GM19372 (cell line): ENCODE results near the gene CACNB1.

ENCODE experiments used
- ATAC-seq: cut with Tn5 transposase; IDR thresholded peaks from one replicate; pipeline ENCODE4 v1.9.1; 2021; ENCODE audit warnings: mild to moderate bottlenecking, low read depth, moderate library complexity; ENCODE audit not compliant: unreplicated experiment

CACNB1 gene

DNA sequence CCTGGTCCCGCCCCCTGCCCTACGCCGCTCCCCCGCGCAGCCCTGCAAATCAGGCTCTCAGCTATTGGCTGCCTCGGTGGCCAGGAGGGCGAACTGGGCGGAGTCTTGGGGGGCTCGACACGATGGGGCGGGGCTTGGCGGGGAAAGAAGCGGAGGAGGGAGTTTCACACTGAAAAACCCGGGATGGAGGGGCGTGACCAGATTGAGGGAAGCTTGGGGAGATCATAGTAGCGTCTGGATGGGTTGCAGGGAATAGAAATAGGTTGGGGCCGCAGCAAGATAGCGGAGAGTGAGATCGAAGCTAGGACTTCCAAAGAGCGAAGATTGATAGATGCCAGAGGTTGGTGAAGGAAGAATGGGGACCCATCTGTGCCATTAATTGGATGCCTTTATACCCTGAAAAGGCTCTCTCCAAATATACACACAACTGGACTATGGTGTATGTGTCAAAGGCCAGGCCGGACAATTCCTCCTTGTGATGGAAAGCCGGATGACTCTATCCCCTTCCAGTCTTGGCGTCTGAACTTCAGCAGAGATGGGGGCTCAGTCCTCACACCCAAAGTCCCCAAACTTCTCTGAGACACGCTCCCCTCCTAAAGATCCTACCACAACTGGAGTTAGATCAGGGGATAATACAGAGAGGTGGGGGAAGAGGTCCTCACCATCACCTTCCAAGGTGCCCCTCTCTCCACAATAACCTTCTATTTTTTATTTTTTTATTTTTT is 28.7 kb upstream of the CACNB1 start:
- ATAC-seq: no peak

DNA sequence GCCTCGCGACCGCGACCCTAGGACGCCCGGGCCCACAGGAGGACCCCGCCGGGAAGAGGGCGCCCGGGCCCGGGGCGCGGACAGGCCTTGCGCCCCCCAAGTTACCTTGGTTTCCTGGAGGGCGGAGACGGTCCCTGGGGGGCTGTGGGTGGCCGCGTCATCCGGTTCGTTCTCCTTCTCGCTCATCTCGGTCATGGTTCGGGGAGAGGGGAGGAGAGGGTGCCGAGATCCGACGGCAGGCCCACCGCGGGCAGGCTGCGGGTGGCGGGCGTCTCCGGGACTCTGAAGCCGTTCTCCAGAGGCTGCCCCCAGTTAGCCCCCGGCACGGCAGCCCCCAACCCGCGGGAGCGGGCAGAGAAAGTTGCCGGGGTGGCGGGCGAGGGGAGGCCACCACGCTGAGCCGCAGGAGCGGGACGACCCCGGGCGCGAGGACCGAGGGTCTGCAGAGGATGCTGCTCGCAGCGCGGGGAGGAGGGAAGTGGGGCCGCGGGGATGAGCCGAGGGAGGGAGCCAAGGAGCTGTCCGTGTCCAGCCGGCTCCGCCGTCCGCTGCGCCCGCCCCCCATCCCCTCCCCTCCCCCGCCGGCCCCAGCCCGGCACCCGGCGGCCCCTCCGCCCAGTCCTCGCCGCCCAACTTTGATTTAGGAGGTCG is 28.0 kb upstream of the CACNB1 start, which contains the start of gene STAC2:
Gene STAC2, minus strand, starts transcription at position 638 of the 651 bp plus-strand sequence. Its CDS starts 443 bp downstream, at position 195.
- ATAC-seq: no peak

DNA sequence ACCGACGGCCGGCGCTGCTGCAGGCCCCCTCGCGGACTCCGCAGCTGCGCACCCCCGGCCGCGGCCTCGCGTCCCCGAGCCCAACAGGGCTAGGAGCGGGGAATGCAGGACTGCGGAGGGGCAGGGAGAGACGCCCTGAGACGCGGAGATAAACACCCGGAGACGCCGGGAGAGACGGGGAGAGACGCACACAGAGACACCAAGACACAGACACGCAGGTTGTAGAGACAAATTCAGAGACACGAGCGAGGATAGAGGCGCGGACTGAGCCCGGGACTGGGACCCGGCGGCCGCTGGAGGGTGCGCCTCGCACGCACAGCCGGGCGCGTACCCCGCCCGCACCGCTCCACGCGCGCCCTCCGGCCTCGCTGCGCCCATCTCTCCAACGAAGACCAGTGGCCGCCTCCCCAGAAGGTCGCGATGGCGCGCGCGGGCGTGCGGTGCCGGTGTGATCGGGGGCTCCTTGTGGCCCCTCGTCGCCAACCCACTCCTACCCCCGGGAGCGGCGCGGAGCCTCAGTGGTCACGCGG is 27.4 kb upstream of the CACNB1 start:
- ATAC-seq: no peak

DNA sequence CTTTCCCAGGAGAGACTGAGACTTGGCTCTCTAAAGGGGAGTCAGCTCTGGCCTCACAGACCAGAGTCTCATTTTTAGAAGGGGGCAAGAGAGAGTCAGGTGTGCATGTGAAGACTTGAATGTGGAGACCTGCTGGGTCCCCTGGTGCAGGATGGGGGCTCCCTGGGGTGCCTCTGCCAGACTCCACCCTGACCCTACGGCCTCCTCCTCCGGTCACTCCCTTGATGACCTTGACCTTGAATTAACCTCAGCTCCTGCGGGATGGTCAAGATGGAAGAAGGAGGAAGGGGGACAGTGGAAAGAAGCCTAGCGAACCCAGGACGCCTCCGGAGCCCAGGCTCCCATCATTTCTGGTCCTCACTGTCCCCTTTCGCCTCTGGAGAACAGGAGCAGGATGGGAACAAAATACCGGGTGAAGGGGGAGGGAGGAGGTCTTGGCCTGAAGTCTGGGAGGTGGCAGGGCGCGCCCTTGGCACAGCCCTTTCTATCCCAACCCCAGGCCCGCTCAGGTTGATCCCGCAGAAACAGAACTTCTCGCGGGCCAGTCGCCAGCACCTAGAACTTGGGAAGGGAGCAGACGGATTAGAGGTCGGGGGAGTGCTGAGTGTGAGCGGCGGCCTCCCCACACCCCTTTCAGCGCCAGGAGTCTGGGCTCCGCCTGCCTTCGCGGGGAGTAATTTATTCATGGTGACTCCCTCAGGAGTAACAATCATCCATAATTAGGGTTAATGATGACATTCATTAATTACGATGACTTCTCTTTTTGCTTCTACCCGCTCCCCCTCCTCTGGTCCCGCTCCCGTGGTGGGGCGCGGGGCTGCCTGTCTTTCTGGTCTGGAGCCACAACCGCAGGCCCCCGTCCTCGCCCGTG is 26.7 kb upstream of the CACNB1 start:
- ATAC-seq: no peak

DNA sequence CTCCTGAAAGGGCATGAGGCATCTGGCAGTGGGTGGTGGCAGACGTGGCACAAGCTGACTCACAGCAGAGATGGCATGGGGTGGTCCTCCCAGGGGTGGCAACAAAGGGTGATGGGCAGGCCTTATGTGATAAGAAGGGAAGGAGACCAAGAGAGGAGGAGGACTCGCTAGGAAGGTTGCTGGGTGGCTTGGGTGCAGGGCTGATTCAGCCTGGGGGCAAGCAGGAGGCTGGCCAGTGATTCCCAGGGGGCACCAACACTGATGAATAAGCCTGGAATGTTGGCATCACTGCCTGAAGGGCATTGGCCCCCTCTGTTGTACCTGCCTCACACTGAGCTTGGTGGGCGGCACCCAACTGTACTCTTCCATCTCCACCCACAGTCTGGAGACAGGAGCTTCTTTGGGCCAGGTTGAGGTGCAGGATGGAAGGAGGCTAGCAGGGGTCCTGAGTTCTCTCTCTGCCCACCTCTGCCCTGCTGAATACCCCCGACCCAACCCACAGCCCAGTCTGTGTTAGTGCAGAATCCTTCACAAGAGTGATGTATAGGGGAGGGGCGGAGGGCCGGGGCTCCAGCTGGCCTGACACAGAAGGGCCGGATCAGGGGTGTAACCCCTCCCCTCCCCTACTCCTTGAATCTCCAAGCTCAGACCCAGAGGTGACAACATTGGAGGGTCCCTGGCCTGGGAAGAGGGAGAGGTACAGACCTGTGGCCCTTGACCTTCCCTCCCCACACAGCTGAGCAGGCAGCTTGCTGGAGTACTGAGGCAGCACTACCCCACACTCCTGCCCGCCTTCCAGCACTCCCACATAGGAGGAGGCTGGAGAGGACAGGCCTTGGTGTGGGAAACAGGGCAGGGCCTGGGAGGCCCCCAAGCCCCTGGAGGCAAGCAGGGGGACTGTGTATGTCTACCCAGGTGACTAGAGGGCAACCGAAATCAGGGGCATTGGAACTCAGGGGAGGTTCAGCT is 25.7 kb upstream of the CACNB1 start:
- ATAC-seq: no peak

DNA sequence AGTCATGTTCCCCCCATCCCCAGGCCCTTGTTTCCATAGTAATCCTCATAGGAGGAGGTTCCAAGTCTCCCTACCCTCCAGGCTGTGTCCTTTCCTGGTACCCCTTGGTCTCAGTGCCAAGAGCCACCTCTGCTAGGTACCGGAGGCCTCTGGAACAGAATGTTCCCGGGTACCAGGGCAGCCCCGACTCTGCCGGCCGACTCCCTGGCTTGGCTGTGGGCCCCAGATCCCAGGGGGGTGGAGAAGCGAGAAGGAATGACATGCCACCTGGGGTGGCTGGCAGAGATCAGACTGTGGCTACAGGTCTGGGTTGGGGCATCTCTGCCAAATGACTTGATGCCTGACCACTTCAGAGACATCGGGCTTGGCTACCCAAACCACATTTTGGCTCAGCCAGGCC is 24.7 kb upstream of the CACNB1 start:
- no peak for ATAC-seq

DNA sequence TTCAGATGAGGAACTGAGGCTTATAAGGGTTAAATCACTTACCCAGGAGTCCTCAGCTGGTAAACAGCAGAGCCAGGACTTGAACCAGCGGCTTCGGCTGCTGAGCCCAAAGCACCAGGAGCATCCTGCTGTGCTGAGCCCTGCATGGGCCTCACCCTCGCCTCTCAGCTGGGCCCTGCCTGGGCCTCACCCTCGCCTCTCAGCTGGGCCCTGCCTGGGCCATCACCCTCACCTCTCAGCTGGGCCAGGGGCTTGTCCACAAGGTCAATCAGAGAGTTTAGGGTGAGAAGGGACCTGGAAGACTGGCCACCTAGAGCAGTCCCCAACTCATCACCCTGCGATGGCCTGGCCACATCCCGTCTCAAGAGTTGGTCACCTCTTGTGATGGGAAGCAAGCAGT is 24.1 kb upstream of the CACNB1 start:
- no peak for ATAC-seq

DNA sequence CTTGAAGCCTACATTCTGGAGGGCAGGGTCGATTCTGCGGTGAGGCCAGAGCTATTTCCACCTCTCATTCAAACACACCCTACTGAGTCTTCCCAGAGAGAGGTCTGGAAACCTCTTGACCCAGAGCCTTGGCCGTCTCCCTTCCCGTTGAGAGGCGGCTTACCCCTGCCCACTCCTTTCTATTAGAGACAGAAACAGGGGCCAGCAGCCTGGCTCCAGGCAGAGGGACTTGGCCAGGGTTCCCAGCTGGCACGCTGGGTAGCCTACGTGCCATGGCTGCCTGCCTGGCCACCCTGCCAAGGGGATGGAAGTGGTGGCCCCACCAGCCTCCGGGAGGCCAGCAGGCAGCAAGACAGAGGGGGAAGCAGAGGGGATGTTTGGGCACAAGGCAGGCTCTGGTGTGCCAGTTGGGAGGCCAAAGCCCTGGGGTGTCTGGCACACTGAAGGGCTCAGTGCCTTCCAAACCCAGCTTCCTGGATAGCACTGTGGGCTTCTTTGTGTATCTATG is 22.2 kb upstream of the CACNB1 start:
- no peak for ATAC-seq

DNA sequence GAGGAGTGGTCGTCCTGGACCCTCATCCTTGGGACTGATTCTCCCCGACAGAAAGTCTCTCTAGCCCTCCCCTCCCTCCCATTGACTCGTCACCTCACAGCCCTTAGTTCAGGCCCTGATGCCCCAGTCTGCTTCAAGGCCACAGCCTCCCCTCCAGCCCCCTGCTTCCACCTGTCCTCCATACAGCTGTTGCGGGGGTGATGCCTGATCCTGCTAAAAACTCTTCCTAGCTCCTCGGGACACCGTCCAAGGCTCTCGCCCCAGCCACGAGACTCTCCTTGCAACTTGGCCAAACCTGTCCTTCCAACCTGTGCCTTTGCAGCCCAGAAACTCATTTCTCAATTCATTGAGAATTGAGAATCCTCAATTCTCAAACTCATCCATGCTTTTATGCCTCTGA is 21.4 kb upstream of the CACNB1 start:
- no peak for ATAC-seq

DNA sequence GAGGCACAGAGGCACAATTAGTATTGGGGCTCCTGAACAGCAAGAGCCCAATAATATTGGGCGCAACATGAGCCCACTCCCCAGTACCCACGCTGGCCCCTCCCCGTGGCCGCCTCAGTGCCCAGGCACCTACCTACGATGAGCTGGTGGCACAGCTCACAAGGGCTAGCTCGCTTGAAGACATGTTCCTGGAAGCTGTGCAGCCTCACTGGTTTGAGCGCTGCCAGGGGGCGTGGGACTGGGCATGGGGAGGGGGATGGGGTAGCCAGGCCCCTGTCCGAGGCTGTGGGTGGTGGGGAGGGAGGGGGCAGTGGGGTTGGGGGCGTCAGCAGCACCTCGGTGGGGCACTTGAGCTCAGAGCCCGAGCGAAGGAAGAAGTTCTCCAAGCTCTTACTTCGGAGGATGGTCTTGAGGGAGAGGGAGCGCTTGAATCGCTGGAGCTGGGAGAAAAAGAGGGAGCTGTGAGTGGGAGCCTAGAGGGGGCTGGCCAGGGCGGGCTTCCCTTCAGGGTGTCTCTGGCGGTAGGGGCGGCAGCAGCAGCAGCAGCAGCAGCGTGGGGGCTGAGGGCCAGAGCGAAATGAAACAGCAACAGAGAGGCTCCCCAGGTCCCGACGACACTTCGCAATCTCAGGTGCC is 20.4 kb upstream of the CACNB1 start:
- ATAC-seq: no peak

DNA sequence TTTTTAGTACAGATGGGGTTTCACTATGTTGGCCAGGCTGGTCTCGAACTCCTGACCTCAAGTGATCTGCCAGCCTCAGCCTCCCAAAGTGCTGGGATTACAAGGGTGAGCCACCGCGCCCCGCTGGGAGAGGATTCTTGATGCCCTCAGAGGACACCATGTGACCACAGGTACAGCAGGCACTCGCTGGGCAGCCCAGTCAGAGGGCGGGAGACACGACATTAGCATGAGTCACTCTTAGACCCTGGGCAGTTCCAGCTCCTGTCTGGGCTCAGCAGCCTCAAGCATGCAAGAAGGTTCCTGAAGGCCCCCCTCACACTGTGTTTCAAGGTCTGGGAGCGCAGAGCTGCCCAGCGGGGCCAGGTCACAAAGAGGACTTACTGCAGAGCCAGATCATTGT is 16.4 kb upstream of the CACNB1 start:
- ATAC-seq: no peak

DNA sequence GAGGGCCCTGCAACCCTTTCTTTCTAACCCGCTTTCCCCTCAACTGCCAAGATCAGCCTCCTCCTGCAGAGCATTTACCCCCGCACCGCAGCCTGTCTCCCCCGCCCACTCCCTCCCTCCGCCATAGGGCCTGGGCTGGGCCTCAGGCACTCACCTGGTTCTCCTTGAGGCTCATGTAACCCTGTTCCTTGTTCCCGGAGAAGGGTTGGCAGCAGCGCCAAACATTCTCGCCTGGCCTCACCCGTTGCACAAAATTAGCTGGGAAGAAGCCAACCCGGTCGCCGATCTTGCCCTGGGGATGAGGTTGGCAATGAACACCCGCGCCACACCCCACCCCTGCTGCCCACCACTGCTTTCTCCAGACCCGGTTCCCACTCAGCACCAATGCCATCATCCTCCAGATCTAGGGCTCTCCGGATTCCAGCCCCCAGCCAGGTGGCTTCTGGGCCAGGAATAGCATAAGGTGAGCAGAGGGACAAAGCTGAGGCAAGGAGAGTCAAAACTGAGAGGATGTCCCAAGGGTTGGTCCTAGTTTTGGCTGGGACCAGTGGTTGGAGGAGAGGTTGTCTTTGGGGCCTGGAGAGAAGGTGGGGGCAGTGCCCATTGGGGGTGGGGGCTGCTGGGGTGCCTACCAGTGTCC is 15.5 kb upstream of the CACNB1 start:
- ATAC-seq: no peak

DNA sequence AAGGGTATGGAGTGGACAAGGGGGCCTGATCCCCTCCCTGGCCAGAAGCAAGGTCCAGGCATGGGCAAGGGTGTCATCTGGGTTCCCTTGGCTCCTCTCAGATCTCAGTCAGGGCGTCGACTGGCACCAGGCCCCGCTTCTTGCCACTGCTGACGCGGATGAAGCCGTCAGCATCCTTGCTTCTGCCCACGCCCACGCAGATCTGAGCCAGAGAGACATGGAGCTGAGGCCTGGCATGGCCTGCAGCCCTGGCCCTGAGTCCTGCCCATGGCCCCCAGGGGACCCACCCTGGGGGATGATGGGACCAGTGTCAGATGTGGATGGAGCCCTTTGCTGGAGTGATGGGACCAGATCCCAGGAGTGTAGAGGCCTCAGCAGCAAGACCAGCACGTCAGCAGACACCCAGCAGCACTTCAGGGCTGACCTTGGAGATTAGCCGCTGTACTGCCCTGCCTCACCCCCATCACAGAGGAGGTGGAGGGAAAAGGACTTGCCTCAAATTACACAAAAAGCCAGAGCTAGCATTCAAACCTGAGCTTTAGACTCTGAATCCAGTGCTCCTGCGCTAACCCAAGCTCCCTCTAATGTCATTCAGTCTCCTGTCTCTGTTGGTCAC is 14.8 kb upstream of the CACNB1 start:
- no peak for ATAC-seq

DNA sequence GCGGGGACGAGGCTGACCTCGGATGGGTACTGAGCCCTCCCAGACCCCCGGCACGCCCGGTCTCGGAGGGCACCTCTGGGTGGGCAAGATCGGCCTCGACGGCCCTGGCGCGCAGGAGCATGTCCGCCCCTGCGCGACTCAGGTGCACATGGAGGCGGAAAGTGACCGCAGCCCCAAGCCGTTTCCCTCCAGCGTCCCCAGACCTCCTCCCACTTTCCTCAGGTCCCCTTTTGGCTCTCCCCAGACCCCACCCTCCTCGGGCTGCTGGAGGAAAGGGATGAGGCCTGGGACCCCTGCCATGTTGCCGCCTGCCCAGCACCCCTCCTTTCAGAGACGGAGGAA is 12.6 kb upstream of the CACNB1 start:
- no peak for ATAC-seq

DNA sequence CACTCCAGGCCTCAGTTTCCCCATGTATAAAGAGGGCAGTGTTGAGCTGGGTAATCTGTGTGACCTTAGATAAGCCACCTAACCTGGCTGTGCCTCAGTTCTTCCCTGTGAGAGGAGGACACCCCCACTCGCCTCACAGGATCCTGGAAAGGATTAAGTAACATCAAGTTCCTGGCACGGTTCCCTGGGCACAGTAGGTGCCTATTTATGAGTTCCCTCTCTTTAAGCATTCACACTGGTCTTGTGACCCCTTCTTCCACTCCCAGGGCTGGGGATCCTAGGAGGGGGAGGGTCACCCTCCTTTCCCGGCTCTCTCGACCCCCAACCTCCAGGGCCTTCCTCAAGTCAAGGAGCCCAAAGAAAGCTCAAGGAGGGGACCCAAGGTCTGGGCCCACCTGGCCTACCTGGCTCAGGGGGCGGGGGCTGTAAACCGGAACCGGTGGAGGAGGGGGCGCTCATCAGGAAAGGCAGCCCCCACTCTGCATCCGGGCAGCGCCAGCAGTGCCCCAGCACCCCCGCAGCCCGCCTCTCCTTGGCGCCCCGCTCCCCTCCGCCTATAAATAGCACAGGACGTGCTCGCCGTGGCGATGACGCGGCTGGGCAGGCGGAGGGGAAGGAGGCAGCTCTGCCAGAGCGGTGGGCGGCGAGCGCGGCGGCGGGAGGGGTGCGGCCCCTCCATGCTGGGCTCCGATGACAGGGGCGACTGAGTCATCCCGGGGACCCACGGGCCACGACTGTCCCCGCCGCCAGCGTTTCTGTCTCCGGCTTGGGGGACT is 12.0 kb upstream of the CACNB1 start:
- ATAC-seq: no peak

DNA sequence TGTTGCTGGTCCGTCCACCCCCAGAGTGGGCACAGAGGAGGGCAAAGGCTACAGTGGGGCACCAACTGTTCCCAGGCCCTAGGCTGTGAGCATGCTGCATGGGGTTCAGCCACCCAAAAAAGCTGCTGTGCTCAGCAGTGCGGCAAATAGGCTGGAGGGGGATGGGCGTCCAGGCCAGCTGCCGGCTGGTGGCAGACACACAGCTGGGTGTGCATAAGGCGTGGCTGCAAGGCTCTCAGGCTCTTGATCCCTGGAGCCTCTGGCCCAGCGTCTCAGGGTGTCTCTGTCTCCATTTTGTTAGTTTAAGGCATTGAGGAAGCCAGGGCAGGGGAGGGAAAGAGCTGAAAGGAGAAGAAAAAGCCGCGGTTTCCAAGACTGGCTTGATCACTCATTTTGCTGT is 11.4 kb upstream of the CACNB1 start:
- no peak for ATAC-seq

DNA sequence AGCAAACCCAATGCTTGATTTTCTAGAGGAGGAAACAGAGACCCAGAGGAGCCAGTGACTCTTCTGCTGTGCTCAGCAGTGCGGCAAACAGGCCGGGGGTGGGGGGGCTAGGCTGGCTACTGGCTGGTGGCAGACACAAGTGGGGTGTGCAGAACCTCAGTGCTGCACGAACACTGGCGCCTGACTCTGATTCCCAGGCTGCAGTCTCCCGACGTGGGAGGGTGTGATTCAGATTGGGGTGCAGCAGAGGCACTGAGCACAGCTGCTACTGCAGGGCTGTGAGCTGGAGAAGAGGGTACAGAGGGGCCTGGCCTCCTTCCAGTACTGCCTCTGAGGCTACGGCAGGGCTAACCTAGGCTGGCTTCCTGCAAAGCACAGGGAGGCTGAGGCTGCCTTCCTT is 10.7 kb upstream of the CACNB1 start:
- no peak for ATAC-seq

DNA sequence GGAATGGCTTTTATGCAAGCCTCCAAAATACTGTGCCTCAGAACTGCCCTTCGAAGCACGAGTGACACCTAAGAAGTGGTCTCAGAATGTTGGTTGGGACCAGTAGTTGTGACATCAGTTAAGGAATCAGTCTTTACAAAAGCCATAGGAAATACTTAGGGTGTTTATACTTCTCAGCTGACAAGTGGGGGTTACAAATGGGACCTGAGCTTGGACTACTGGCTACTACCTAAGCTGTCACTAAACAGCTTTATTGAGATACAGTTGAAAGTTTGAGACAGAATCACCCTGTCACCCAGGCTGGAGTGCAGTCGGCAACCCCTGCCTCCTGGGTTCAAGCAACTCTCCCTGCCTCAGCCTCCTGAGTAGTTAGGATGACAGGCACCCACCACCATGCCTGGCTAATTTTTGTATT is 7.7 kb upstream of the CACNB1 start:
- ATAC-seq: no peak
